Activated naive CD8-positive, alpha-beta T cell treated with anti-CD3 and anti-CD28 coated beads, Interleukin-2, amount 50 U/mL, for 24 hours (primary cell): ENCODE results near the gene SOX4.
A peak's percentile ranks its signal among the peaks of the same experiment; 100 is the strongest.

Experiments
- ATAC-seq: fragments of 150-1000 bp; cut with Tn5 transposase; one replicate; pipeline ENCODE4 v1.10.0; 2021
- DNase-seq: peaks from one replicate; pipeline ENCODE4 v3.0.0; 2021
- H3K27ac Mint-ChIP-seq: one replicate; pipeline ENCODE4 v1.8.0; 2021; ENCODE audit warnings: mild to moderate bottlenecking, mixed read lengths
- H3K27me3 Mint-ChIP-seq: one replicate; pipeline ENCODE4 v1.8.0; 2021; ENCODE audit warnings: mixed read lengths
- H3K36me3 Mint-ChIP-seq: one replicate; pipeline ENCODE4 v1.8.0; 2021; ENCODE audit warnings: low read depth, mixed read lengths
- H3K4me1 Mint-ChIP-seq: one replicate; pipeline ENCODE4 v1.8.0; 2021; ENCODE audit warnings: mixed read lengths
- H3K4me3 Mint-ChIP-seq: one replicate; pipeline ENCODE4 v1.8.0; 2021; ENCODE audit warnings: mild to moderate bottlenecking, moderate library complexity, mixed read lengths
- H3K9me3 Mint-ChIP-seq: one replicate; pipeline ENCODE4 v1.8.0; 2021; ENCODE audit warnings: mixed read lengths

The SOX4 gene

GRCh38 chr6:21588481-21589351 is 4.8 kb upstream of the SOX4 start:
- Mint-ChIP-seq H3K27me3 (peaks cover 46% of the 10 kb centered on the region), H3K27ac (no peak overlapping the region), H3K4me1 (peaks cover 14% of the 10 kb centered on the region), H3K4me3 (peak overlapping the region; percentile 86), H3K36me3 (no peaks in the 10 kb centered on the region), H3K9me3 (no peaks in the 10 kb centered on the region)
- DNase-seq (peak; percentile 33), ATAC-seq (peak; percentile 41)

- Mint-ChIP-seq H3K4me3 (peak overlapping the region; percentile 86), H3K36me3 (peaks cover 1% of the 10 kb centered on the region), H3K4me1 (peaks cover 17% of the 10 kb centered on the region), H3K27ac (no peak overlapping the region), H3K9me3 (no peaks in the 10 kb centered on the region), H3K27me3 (peaks cover 45% of the 10 kb centered on the region)
- peak; percentile 61 for ATAC-seq
- DNase-seq, result peak; percentile 88
Measured at GRCh38 chr6:21589352-21590345, 3.9 kb upstream of the SOX4 start.

- H3K4me3 Mint-ChIP-seq, result no peak overlapping the region
- no peak for ATAC-seq
- H3K27ac Mint-ChIP-seq, result no peak overlapping the region
Measured at GRCh38 chr6:21590346-21590745, 3.2 kb upstream of the SOX4 start.

GRCh38 chr6:21591446-21591845 is 2.1 kb upstream of the SOX4 start:
- no peak for DNase-seq
- no peak for ATAC-seq
- Mint-ChIP-seq H3K36me3 (peaks cover 2% of the 10 kb centered on the region), H3K27ac (no peak overlapping the region), H3K4me1 (peaks cover 26% of the 10 kb centered on the region), H3K4me3 (no peak overlapping the region), H3K27me3 (peaks cover 53% of the 10 kb centered on the region), H3K9me3 (no peaks in the 10 kb centered on the region)

More at GRCh38 chr6:21590346-21590745, 3.2 kb upstream of the SOX4 start:
- no peaks in the 10 kb centered on the region for H3K9me3 Mint-ChIP-seq
- peaks cover 2% of the 10 kb centered on the region for H3K36me3 Mint-ChIP-seq
- H3K4me1 Mint-ChIP-seq, result peaks cover 18% of the 10 kb centered on the region
- peaks cover 47% of the 10 kb centered on the region for H3K27me3 Mint-ChIP-seq
- DNase-seq, result no peak

GRCh38 chr6:21592953-21593352 is 598 bp upstream of the SOX4 start:
- DNase-seq (no peak), ATAC-seq (no peak)
- Mint-ChIP-seq H3K4me3 (no peak overlapping the region), H3K36me3 (peaks cover 2% of the 10 kb centered on the region), H3K27me3 (peaks cover 49% of the 10 kb centered on the region), H3K27ac (no peak overlapping the region), H3K9me3 (no peaks in the 10 kb centered on the region), H3K4me1 (peaks cover 32% of the 10 kb centered on the region)

- H3K27ac Mint-ChIP-seq, result no peak overlapping the region
- DNase-seq (peak; percentile 23), ATAC-seq (peak; percentile 2)
- H3K36me3 Mint-ChIP-seq, result peaks cover 2% of the 10 kb centered on the region
- H3K27me3 Mint-ChIP-seq, result peaks cover 55% of the 10 kb centered on the region
- H3K4me3 Mint-ChIP-seq, result no peak overlapping the region
- no peaks in the 10 kb centered on the region for H3K9me3 Mint-ChIP-seq
- peaks cover 37% of the 10 kb centered on the region for H3K4me1 Mint-ChIP-seq
Measured at GRCh38 chr6:21593927-21594415, 420 bp downstream of the SOX4 start.

DNA sequence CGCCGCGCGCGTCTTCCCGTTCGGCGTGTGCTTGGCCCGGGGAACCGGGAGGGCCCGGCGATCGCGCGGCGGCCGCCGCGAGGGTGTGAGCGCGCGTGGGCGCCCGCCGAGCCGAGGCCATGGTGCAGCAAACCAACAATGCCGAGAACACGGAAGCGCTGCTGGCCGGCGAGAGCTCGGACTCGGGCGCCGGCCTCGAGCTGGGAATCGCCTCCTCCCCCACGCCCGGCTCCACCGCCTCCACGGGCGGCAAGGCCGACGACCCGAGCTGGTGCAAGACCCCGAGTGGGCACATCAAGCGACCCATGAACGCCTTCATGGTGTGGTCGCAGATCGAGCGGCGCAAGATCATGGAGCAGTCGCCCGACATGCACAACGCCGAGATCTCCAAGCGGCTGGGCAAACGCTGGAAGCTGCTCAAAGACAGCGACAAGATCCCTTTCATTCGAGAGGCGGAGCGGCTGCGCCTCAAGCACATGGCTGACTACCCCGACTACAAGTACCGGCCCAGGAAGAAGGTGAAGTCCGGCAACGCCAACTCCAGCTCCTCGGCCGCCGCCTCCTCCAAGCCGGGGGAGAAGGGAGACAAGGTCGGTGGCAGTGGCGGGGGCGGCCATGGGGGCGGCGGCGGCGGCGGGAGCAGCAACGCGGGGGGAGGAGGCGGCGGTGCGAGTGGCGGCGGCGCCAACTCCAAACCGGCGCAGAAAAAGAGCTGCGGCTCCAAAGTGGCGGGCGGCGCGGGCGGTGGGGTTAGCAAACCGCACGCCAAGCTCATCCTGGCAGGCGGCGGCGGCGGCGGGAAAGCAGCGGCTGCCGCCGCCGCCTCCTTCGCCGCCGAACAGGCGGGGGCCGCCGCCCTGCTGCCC is 1.1 kb downstream of the SOX4 start:
- DNase-seq (peak; percentile 41), ATAC-seq (no peak)
- peak overlapping the region; percentile 70 for H3K27ac Mint-ChIP-seq
- no peaks in the 10 kb centered on the region for H3K9me3 Mint-ChIP-seq
- H3K27me3 Mint-ChIP-seq, result peaks cover 59% of the 10 kb centered on the region
- H3K4me1 Mint-ChIP-seq, result peaks cover 35% of the 10 kb centered on the region
- H3K4me3 Mint-ChIP-seq, result peak overlapping the region; percentile 82
- peaks cover 2% of the 10 kb centered on the region for H3K36me3 Mint-ChIP-seq

DNA sequence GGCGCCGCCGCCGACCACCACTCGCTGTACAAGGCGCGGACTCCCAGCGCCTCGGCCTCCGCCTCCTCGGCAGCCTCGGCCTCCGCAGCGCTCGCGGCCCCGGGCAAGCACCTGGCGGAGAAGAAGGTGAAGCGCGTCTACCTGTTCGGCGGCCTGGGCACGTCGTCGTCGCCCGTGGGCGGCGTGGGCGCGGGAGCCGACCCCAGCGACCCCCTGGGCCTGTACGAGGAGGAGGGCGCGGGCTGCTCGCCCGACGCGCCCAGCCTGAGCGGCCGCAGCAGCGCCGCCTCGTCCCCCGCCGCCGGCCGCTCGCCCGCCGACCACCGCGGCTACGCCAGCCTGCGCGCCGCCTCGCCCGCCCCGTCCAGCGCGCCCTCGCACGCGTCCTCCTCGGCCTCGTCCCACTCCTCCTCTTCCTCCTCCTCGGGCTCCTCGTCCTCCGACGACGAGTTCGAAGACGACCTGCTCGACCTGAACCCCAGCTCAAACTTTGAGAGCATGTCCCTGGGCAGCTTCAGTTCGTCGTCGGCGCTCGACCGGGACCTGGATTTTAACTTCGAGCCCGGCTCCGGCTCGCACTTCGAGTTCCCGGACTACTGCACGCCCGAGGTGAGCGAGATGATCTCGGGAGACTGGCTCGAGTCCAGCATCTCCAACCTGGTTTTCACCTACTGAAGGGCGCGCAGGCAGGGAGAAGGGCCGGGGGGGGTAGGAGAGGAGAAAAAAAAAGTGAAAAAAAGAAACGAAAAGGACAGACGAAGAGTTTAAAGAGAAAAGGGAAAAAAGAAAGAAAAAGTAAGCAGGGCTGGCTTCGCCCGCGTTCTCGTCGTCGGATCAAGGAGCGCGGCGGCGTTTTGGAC is 2.0 kb downstream of the SOX4 start:
- peaks cover 55% of the 10 kb centered on the region for H3K27me3 Mint-ChIP-seq
- H3K4me3 Mint-ChIP-seq, result peak overlapping the region; percentile 78
- DNase-seq (peak; percentile 23), ATAC-seq (no peak)
- H3K9me3 Mint-ChIP-seq, result no peaks in the 10 kb centered on the region
- H3K27ac Mint-ChIP-seq, result peak overlapping the region; percentile 82
- H3K36me3 Mint-ChIP-seq, result peaks cover 2% of the 10 kb centered on the region
- peaks cover 31% of the 10 kb centered on the region for H3K4me1 Mint-ChIP-seq

DNA sequence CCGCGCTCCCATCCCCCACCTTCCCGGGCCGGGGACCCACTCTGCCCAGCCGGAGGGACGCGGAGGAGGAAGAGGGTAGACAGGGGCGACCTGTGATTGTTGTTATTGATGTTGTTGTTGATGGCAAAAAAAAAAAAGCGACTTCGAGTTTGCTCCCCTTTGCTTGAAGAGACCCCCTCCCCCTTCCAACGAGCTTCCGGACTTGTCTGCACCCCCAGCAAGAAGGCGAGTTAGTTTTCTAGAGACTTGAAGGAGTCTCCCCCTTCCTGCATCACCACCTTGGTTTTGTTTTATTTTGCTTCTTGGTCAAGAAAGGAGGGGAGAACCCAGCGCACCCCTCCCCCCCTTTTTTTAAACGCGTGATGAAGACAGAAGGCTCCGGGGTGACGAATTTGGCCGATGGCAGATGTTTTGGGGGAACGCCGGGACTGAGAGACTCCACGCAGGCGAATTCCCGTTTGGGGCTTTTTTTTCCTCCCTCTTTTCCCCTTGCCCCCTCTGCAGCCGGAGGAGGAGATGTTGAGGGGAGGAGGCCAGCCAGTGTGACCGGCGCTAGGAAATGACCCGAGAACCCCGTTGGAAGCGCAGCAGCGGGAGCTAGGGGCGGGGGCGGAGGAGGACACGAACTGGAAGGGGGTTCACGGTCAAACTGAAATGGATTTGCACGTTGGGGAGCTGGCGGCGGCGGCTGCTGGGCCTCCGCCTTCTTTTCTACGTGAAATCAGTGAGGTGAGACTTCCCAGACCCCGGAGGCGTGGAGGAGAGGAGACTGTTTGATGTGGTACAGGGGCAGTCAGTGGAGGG is 2.8 kb downstream of the SOX4 start:
- Mint-ChIP-seq H3K27me3 (peaks cover 54% of the 10 kb centered on the region), H3K4me3 (peak overlapping the region; percentile 78), H3K36me3 (peaks cover 2% of the 10 kb centered on the region), H3K27ac (peak overlapping the region; percentile 82), H3K9me3 (no peaks in the 10 kb centered on the region), H3K4me1 (peaks cover 31% of the 10 kb centered on the region)
- DNase-seq (peak; percentile 34), ATAC-seq (peak; percentile 12)

DNA sequence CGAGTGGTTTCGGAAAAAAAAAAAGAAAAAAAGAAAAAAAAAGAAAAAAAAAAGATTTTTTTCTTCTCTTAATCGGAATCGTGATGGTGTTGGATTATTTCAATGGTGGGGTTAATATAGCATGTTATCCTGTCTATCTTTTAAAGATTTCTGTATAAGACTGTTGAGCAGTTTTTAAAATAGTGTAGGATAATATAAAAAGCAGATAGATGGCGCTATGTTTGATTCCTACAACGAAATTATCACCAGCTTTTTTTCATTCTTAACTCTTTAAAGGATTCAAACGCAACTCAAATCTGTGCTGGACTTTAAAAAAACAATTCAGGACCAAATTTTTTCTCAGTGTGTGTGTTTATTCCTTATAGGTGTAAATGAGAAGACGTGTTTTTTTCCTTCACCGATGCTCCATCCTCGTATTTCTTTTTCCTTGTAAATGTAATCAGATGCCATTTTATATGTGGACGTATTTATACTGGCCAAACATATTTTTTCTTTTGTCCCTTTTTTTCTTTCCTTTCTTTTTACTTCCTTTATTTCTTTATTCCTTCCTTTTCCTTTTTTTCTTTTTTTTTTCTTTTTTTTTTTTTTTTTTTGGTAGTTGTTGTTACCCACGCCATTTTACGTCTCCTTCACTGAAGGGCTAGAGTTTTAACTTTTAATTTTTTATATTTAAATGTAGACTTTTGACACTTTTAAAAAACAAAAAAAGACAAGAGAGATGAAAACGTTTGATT is 3.6 kb downstream of the SOX4 start:
- Mint-ChIP-seq H3K9me3 (no peaks in the 10 kb centered on the region), H3K27ac (peak overlapping the region; percentile 80), H3K36me3 (peaks cover 2% of the 10 kb centered on the region), H3K4me3 (peak overlapping the region; percentile 78), H3K27me3 (peaks cover 54% of the 10 kb centered on the region), H3K4me1 (peaks cover 31% of the 10 kb centered on the region)
- DNase-seq, result no peak
- peak; percentile 21 for ATAC-seq

DNA sequence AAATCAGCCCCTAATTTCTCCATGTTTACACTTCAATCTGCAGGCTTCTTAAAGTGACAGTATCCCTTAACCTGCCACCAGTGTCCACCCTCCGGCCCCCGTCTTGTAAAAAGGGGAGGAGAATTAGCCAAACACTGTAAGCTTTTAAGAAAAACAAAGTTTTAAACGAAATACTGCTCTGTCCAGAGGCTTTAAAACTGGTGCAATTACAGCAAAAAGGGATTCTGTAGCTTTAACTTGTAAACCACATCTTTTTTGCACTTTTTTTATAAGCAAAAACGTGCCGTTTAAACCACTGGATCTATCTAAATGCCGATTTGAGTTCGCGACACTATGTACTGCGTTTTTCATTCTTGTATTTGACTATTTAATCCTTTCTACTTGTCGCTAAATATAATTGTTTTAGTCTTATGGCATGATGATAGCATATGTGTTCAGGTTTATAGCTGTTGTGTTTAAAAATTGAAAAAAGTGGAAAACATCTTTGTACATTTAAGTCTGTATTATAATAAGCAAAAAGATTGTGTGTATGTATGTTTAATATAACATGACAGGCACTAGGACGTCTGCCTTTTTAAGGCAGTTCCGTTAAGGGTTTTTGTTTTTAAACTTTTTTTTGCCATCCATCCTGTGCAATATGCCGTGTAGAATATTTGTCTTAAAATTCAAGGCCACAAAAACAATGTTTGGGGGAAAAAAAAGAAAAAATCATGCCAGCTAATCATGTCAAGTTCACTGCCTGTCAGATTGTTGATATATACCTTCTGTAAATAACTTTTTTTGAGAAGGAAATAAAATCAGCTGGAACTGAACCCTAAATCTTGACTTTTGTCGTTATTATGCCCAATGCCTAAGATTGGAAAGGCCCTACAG is 4.5 kb downstream of the SOX4 start:
- no peak overlapping the region for H3K27ac Mint-ChIP-seq
- H3K4me3 Mint-ChIP-seq, result peak overlapping the region; percentile 60
- H3K4me1 Mint-ChIP-seq, result peaks cover 31% of the 10 kb centered on the region
- no peaks in the 10 kb centered on the region for H3K9me3 Mint-ChIP-seq
- H3K27me3 Mint-ChIP-seq, result peaks cover 47% of the 10 kb centered on the region
- peaks cover 2% of the 10 kb centered on the region for H3K36me3 Mint-ChIP-seq
- DNase-seq (no peak), ATAC-seq (no peak)
